Measurements from ENCODE around the gene MAPKAPK3. TPM values are rescaled to one million over a fixed set of nuclear protein-coding genes. Genes with fewer than 3 reads are reported as not detected.

Gene MAPKAPK3
- 10 to 100 TPM; 55.1 to 63.3 (median 58.3) TPM for polyA plus RNA-seq (ENCODE audit: insufficient read length in 4 of 4)

- DNase-seq (ENCODE audit: low read depth in 4 of 4, low spot score in 2 of 4), result no peak
These were observed at the start of gene MAPKAPK3 for GRCh38 chr3:50617096-50617791. MAPKAPK3 (plus strand) TSS chr3:50617151; CDS start chr3:50617566, 415 bp downstream.

GRCh38 chr3:50567386-50568167 lies 49.4 kb upstream of the MAPKAPK3 start, which contains the start of gene C3orf18:
C3orf18 (minus strand) TSS chr3:50567747; CDS start chr3:50565699, 2,048 bp downstream.
- DNase-seq (ENCODE audit: low read depth in 4 of 4, low spot score in 2 of 4), result peak in 2 of 4 donors; percentile 50 to 78

- DNase-seq (ENCODE audit: low read depth in 4 of 4, low spot score in 2 of 4), result peak; percentile 94 to 97 (median 96)
These were observed 47.8 kb upstream of the MAPKAPK3 start, which contains the start of gene HEMK1 for GRCh38 chr3:50568947-50569749. HEMK1 (plus strand) TSS chr3:50569522; CDS start chr3:50571105, 1,583 bp downstream.

- no peak for DNase-seq (ENCODE audit: low read depth in 4 of 4, low spot score in 2 of 4)
These were observed 46.3 kb upstream of the MAPKAPK3 start for GRCh38 chr3:50570508-50571279.

- DNase-seq (ENCODE audit: low read depth in 4 of 4, low spot score in 2 of 4), result no peak
These were observed 45.5 kb upstream of the MAPKAPK3 start for GRCh38 chr3:50571486-50571885.

GRCh38 chr3:50572158-50572557 lies 44.8 kb upstream of the MAPKAPK3 start:
- DNase-seq (ENCODE audit: low read depth in 4 of 4, low spot score in 2 of 4), result peak in 2 of 4 donors; percentile 46 to 51

GRCh38 chr3:50572801-50573371 lies 44.1 kb upstream of the MAPKAPK3 start:
- DNase-seq (ENCODE audit: low read depth in 4 of 4, low spot score in 2 of 4), result no peak

GRCh38 chr3:50573566-50574443 lies 43.1 kb upstream of the MAPKAPK3 start:
- DNase-seq (ENCODE audit: low read depth in 4 of 4, low spot score in 2 of 4), result no peak

GRCh38 chr3:50574444-50574831 lies 42.5 kb upstream of the MAPKAPK3 start:
- DNase-seq (ENCODE audit: low read depth in 4 of 4, low spot score in 2 of 4), result no peak

GRCh38 chr3:50575372-50575771 lies 41.6 kb upstream of the MAPKAPK3 start:
- no peak for DNase-seq (ENCODE audit: low read depth in 4 of 4, low spot score in 2 of 4)

- no peak for DNase-seq (ENCODE audit: low read depth in 4 of 4, low spot score in 2 of 4)
These were observed 39.6 kb upstream of the MAPKAPK3 start for GRCh38 chr3:50577348-50577747.

GRCh38 chr3:50580683-50581458 lies 36.1 kb upstream of the MAPKAPK3 start:
- no peak for DNase-seq (ENCODE audit: low read depth in 4 of 4, low spot score in 2 of 4)

GRCh38 chr3:50581459-50581842 lies 35.5 kb upstream of the MAPKAPK3 start:
- DNase-seq (ENCODE audit: low read depth in 4 of 4, low spot score in 2 of 4), result no peak

- DNase-seq (ENCODE audit: low read depth in 4 of 4, low spot score in 2 of 4), result no peak
These were observed 34.9 kb upstream of the MAPKAPK3 start for GRCh38 chr3:50582083-50582482.

- no peak for DNase-seq (ENCODE audit: low read depth in 4 of 4, low spot score in 2 of 4)
These were observed 33.1 kb upstream of the MAPKAPK3 start for GRCh38 chr3:50583897-50584296.

- no peak for DNase-seq (ENCODE audit: low read depth in 4 of 4, low spot score in 2 of 4)
These were observed 32.6 kb upstream of the MAPKAPK3 start for GRCh38 chr3:50584391-50584790.

- DNase-seq (ENCODE audit: low read depth in 4 of 4, low spot score in 2 of 4), result no peak
These were observed 30.8 kb upstream of the MAPKAPK3 start for GRCh38 chr3:50585919-50586762.
